ENCODE results near the gene UHMK1. TPM values are rescaled to one million over a fixed set of nuclear protein-coding genes. Genes with fewer than 3 reads are reported as not detected.

The UHMK1 gene
- total RNA-seq, 1 experiment from 2014 or later = 62.2 TPM

GRCh38 chr1:162549001-162549400 lies 51.4 kb downstream of the UHMK1 start:
- no peak for DNase-seq (ENCODE audit: low spot score)
- CTCF ChIA-PET = interaction anchor here (0.6 kb wide), 1 partner anchor 58 kb away, joined by 4 read pairs; no protein-coding TSS in a partner anchor
- Histone ChIP-seq H3K27me3 (replicated peaks; ENCODE audit: insufficient read depth, low read depth, low read length, poor library complexity) (no peaks in the 10 kb centered on the region), H3K27ac (ENCODE audit: low read depth, low read length, poor library complexity, severe bottlenecking) (no peak overlapping the region), H3K4me3 (ENCODE audit: low read depth, low read length, poor library complexity, severe bottlenecking) (no peak overlapping the region), H3K36me3 (ENCODE audit: insufficient read depth, low read length, poor library complexity, severe bottlenecking) (no peaks in the 10 kb centered on the region), H3K9me3 (ENCODE audit: low read depth, low read length, poor library complexity, severe bottlenecking) (no peaks in the 10 kb centered on the region), H3K4me1 (ENCODE audit: insufficient read depth, low read length, poor library complexity, severe bottlenecking) (peaks cover 11% of the 10 kb centered on the region)
- TF ChIP-seq CTCF (conservative IDR thresholded peaks at IDR 0.05; ENCODE audit: low read depth, low read length) (no peak), EZH2 (IDR thresholded peaks at IDR 0.05; ENCODE audit: borderline replicate concordance, low read depth, low read length, poor library complexity, severe bottlenecking) (no peak)
- POLR2A ChIA-PET (ENCODE audit: low non-redundant PET) = no interaction called here
- intact Hi-C loops (cut with micrococcal nuclease; ENCODE audit: unreplicated experiment) = no loop called here
- no TSS peak for BruUV-seq (replicated peaks)

GRCh38 chr1:162550925-162551324 lies 53.3 kb downstream of the UHMK1 start:
- no TSS peak for BruUV-seq (replicated peaks)
- DNase-seq (ENCODE audit: low spot score) = no peak
- Histone ChIP-seq H3K27me3 (replicated peaks; ENCODE audit: insufficient read depth, low read depth, low read length, poor library complexity) (no peaks in the 10 kb centered on the region), H3K4me3 (ENCODE audit: low read depth, low read length, poor library complexity, severe bottlenecking) (no peak overlapping the region), H3K9me3 (ENCODE audit: low read depth, low read length, poor library complexity, severe bottlenecking) (no peaks in the 10 kb centered on the region), H3K27ac (ENCODE audit: low read depth, low read length, poor library complexity, severe bottlenecking) (no peak overlapping the region), H3K36me3 (ENCODE audit: insufficient read depth, low read length, poor library complexity, severe bottlenecking) (no peaks in the 10 kb centered on the region), H3K4me1 (ENCODE audit: insufficient read depth, low read length, poor library complexity, severe bottlenecking) (peaks cover 11% of the 10 kb centered on the region)
- ChIA-PET POLR2A (ENCODE audit: low non-redundant PET) (no interaction called here), CTCF (no interaction called here)
- intact Hi-C loops (cut with micrococcal nuclease; ENCODE audit: unreplicated experiment) = no loop called here
- TF ChIP-seq EZH2 (IDR thresholded peaks at IDR 0.05; ENCODE audit: borderline replicate concordance, low read depth, low read length, poor library complexity, severe bottlenecking) (no peak), CTCF (conservative IDR thresholded peaks at IDR 0.05; ENCODE audit: low read depth, low read length) (no peak)

- no peaks in the 10 kb centered on the region for H3K27me3 ChIP-seq (replicated peaks; ENCODE audit: insufficient read depth, low read depth, low read length, poor library complexity)
- H3K4me3 ChIP-seq (ENCODE audit: low read depth, low read length, poor library complexity, severe bottlenecking) = no peak overlapping the region
- DNase-seq (ENCODE audit: low spot score) = peak; percentile 36
- H3K4me1 ChIP-seq (ENCODE audit: insufficient read depth, low read length, poor library complexity, severe bottlenecking) = peaks cover 11% of the 10 kb centered on the region
- intact Hi-C loops (cut with micrococcal nuclease; ENCODE audit: unreplicated experiment) = no loop called here
- ChIA-PET CTCF (no interaction called here), POLR2A (ENCODE audit: low non-redundant PET) (no interaction called here)
- no peaks in the 10 kb centered on the region for H3K36me3 ChIP-seq (ENCODE audit: insufficient read depth, low read length, poor library complexity, severe bottlenecking)
- H3K27ac ChIP-seq (ENCODE audit: low read depth, low read length, poor library complexity, severe bottlenecking) = peak overlapping the region; percentile 29
- no peak for TF ChIP-seq EZH2 (IDR thresholded peaks at IDR 0.05; ENCODE audit: borderline replicate concordance, low read depth, low read length, poor library complexity, severe bottlenecking)
- TF ChIP-seq CTCF (conservative IDR thresholded peaks at IDR 0.05; ENCODE audit: low read depth, low read length) = no peak
- H3K9me3 ChIP-seq (ENCODE audit: low read depth, low read length, poor library complexity, severe bottlenecking) = no peaks in the 10 kb centered on the region
- BruUV-seq (replicated peaks) = no TSS peak
These were observed 54.5 kb downstream of the UHMK1 start for GRCh38 chr1:162551969-162552683.

Data from A673 (cell line).